ENCODE data around the gene ZSCAN31. TPM values are rescaled to one million over a fixed set of nuclear protein-coding genes. Genes with fewer than 3 reads are reported as not detected.
"Not testable (repeated sequence)": the region's sequence is repeated elsewhere in the genome, so short reads cannot be mapped to it uniquely, and the experiment has no call there.

ZSCAN31 gene
- total RNA-seq, 1 donor from 2014 or later = 25.7 TPM

DNA sequence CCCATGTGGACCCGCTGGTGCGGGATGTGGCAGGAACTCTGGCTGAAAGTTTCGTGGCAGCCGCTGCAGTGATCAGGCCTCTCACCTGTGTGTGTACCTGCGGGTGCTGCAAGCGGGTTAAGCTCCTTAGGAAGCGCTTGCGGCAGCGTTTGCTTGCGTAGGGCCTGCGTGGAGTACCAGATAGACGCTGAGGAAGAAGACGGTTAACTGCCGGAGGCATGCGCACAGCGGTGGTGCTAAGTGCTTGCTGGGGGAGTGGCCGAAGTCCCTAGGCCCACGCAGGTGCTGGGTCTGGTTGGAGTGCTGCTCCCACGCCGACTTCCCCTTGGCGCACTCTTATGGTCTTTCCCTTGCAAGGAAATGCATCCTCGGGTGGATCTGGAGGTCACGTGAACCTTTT, 23.0 kb downstream of the ZSCAN31 start:
- no peak for DNase-seq

DNA sequence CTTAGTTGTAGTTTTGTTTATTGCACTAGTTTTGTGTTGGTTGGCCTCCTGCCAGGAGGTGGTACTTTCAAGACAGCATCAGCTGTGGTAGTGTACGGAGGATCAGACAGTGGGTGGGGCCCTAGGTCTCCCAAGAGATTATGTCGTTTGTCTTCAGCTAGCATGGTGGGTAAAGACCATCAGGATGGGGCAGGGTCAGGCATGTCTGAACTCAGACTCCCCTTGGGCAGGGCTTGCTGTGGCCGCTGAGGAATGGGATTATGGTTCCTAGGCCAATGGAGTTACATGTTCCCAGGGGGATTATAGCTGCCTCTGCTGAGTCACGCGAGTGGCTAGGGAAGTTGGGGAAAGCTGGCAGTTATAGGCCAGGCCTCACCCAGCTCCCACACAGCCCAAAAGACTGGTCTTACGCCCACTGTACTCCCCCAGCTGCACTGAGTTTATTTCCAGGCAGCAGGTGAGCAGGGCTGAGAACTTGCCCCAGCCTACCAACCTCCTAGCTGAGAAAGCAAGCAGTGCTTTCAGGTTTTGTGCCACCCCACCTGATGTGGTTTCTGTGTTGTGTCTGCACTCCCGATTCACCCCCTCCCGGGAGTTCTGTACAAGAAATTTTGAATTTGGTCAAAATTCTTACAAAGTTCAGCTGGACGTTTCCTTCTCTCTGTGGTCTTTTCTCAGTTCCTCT, 24.7 kb downstream of the ZSCAN31 start:
- DNase-seq = no peak

- DNase-seq = not testable (repeated sequence)
These were observed 29.6 kb downstream of the ZSCAN31 start for GRCh38 chr6:28306363-28306762.

DNA sequence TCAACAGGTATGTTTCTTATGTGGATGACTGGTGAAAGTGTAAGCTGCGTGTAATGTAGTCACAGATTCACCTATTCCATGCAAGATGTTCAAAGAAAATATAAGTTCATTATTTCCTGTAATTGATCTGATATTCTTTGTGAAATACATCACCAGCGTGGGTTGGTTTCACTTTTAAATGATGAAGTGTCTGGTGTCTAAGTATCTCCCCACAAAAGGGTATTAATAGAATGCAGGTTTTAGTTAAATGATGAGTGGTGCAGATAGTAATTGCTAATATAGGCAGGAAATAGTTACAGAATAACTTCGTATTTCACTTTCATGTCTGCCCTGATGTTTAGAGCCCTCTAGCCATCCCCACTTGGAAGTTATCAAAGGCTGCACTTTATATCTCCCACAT, 32.4 kb downstream of the ZSCAN31 start:
- DNase-seq = no peak

DNA sequence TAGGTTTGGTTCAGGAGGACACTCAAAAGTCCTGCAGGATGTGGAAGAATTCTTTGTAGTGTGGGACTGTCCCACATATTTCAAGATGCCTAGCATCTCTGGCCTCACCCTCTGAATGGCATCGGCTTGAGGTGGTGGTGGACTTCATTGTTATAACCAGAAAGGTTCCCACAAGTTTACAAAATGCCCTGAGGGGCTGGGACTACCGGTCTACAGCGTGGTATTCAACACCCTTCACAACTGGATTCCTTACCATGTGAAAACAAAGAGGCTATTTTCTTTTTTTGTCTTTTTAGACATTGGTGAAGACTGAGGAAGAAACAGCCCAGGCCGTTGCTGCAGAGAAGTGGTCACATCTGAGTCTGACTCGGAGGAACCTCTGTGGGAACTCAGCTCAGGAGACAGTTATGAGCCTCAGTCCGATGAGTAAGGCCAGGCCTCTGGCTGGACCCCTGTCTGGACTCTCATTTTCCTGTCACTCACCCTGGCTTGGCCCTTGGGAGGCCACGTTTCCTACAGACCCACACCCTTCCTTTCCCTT, 39.4 kb downstream of the ZSCAN31 start:
- DNase-seq = no peak

GRCh38 chr6:28295326-28295725, 40.6 kb downstream of the ZSCAN31 start:
- no peak for DNase-seq

GRCh38 chr6:28291573-28291972, 44.4 kb downstream of the ZSCAN31 start:
- no peak for DNase-seq

GRCh38 chr6:28282926-28283325, 53.0 kb downstream of the ZSCAN31 start:
- peak; percentile 11 for DNase-seq

- peak; percentile 86 for DNase-seq
These were observed 54.5 kb downstream of the ZSCAN31 start, which contains the start of gene PGBD1 for GRCh38 chr6:28281288-28282064. Gene PGBD1 (plus strand): TSS chr6:28281572. CDS start chr6:28283814, 2,242 bp downstream.

- DNase-seq = peak; percentile 4
These were observed 55.2 kb downstream of the ZSCAN31 start for GRCh38 chr6:28280595-28281287.

- no peak for DNase-seq
These were observed 58.2 kb downstream of the ZSCAN31 start for GRCh38 chr6:28277746-28278145.

DNA sequence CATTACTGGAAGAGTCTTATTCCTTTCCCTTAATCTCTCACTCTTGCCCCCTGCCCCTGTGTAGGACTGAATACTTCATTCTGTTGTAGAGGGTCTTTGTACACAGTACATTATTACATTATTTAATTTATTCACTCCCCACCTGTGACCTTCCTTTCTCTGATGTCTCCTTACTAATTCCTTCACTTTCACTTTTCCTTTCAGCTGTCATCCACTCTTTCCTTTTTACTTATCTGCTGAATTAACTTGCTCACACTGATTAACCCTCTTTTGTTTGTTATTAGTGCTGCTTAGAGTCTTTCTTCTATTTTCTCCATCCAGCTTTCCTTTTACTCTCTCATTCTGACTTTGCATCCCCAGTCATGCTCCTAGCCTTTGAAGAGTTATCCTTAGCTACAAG, 61.1 kb downstream of the ZSCAN31 start:
- DNase-seq = no peak

Other genes starting within 250 kb of the ZSCAN31 start
- gene ZSCAN16, start 211.5 kb downstream of the ZSCAN31 start, total RNA-seq = 13.5 and 19.1 TPM in 2 replicates
- 19.4 and 20.8 TPM in 2 replicates for gene ZKSCAN8, start 194.3 kb downstream of the ZSCAN31 start, total RNA-seq
- gene ZSCAN9, start 110.9 kb downstream of the ZSCAN31 start, total RNA-seq = 10.7 and 17.9 TPM in 2 replicates
- 5.2 and 7.7 TPM in 2 replicates for gene ZKSCAN4, start 83.9 kb downstream of the ZSCAN31 start, total RNA-seq
- gene NKAPL, start 76.9 kb downstream of the ZSCAN31 start, total RNA-seq = 0.34 and 1.1 TPM in 2 replicates
- gene ZSCAN26, start 69.0 kb downstream of the ZSCAN31 start, total RNA-seq = 12.8 and 13.3 TPM in 2 replicates
- gene PGBD1, start 54.6 kb downstream of the ZSCAN31 start, total RNA-seq = 8.9 and 10.2 TPM in 2 replicates
- 6.3 and 9.7 TPM in 2 replicates for gene ZKSCAN3, start 13.8 kb upstream of the ZSCAN31 start, total RNA-seq
- gene ZSCAN12, start 63.6 kb upstream of the ZSCAN31 start, total RNA-seq = 5.1 and 5.6 TPM in 2 replicates
- 0.51 and 0.74 TPM in 2 replicates for gene ZSCAN23, start 107.3 kb upstream of the ZSCAN31 start, total RNA-seq
- not detected in 2 replicates for gene GPX6, start 179.6 kb upstream of the ZSCAN31 start, total RNA-seq
- not detected in 2 replicates for gene GPX5, start 189.7 kb upstream of the ZSCAN31 start, total RNA-seq